Hematopoietic multipotent progenitor cell treated with erythropoietin and hydrocortisone succinate and interleukin-3 and kit ligand, for 4 days (in vitro differentiated cells): ENCODE data around the gene SMO.
"Not testable (repeated sequence)": the region's sequence is repeated elsewhere in the genome, so short reads cannot be mapped to it uniquely, and the experiment has no call there.

ENCODE experiments used
- DNase-seq: peaks from one replicate; pipeline ENCODE4 v3.0.0-alpha.2; 2015

The SMO gene

GRCh38 chr7:129240119-129240820, 51.8 kb downstream of the SMO start:
- DNase-seq: no peak

GRCh38 chr7:129244220-129244619, 55.8 kb downstream of the SMO start:
- no peak for DNase-seq

GRCh38 chr7:129245533-129245932, 57.1 kb downstream of the SMO start:
- DNase-seq: no peak

- DNase-seq: peak; percentile 55
These were observed 58.7 kb downstream of the SMO start for GRCh38 chr7:129247087-129247486.

GRCh38 chr7:129252128-129252527, 63.7 kb downstream of the SMO start:
- DNase-seq: no peak

- DNase-seq: not testable (repeated sequence)
These were observed 64.2 kb downstream of the SMO start for GRCh38 chr7:129252603-129253002.

- DNase-seq: no peak
These were observed 67.4 kb downstream of the SMO start for GRCh38 chr7:129255800-129256199.

- DNase-seq: no peak
These were observed 67.8 kb downstream of the SMO start for GRCh38 chr7:129256221-129256620.

GRCh38 chr7:129257168-129257567, 68.7 kb downstream of the SMO start:
- DNase-seq: peak; percentile 61

- peak; percentile 13 for DNase-seq
These were observed 70.4 kb downstream of the SMO start for GRCh38 chr7:129258649-129259389.

- peak; percentile 50 for DNase-seq
These were observed 73.9 kb downstream of the SMO start for GRCh38 chr7:129262324-129262723.
